Heart right ventricle (tissue), 16 donors: ENCODE measurements around the gene CORO2B. TPM values are rescaled to one million over a fixed set of nuclear protein-coding genes. Genes with fewer than 3 reads are reported as not detected.

Source experiments
- ATAC-seq, 8 donors: fragments of 200-7000 bp; cut with Tn5 transposase; one replicate each; pipeline ENCODE4 v1.9.1; 2020; ENCODE audit warnings: mild to moderate bottlenecking in 8 of 8, moderate library complexity in 8 of 8, moderate number of reproducible peaks in 1 of 8
- DNase-seq, 2 donors: peaks; one replicate each; pipeline ENCODE4 v3.0.0-alpha.2; 2020
- H3K27ac ChIP-seq, 10 donors: fragments of 200-600 bp; sonication (generic) in 2 of 10; one replicate each; pipeline versions ENCODE4 v1.5.0 to v1.8.0; 2020 to 2022; ENCODE audit warnings: mild to moderate bottlenecking in 3 of 10
- H3K27me3 ChIP-seq, 7 donors: fragments of 200-600 bp; one replicate each; pipeline ENCODE4 v1.8.0; 2021 to 2022; ENCODE audit warnings: mild to moderate bottlenecking in 2 of 7
- H3K36me3 ChIP-seq, 9 donors: fragments of 200-600 bp; sonication (generic) in 1 of 9; one replicate each; pipeline versions ENCODE4 v1.5.0 to v1.8.0; 2020 to 2022; ENCODE audit warnings: mild to moderate bottlenecking in 2 of 9
- H3K4me1 ChIP-seq, 9 donors: fragments of 200-600 bp; sonication (generic) in 1 of 9; one replicate each; pipeline versions ENCODE4 v1.5.0 to v1.8.0; 2020 to 2022; ENCODE audit warnings: mild to moderate bottlenecking in 4 of 9
- H3K4me3 ChIP-seq, 10 donors: fragments of 200-600 bp; sonication (generic) in 2 of 10; one replicate each; pipeline versions ENCODE4 v1.5.0 to v1.8.0; 2020 to 2022; ENCODE audit warnings: mild to moderate bottlenecking in 7 of 10, moderate library complexity in 2 of 10
- H3K9me3 ChIP-seq, 11 donors: fragments of 200-600 bp in 10 of 11; sonication (generic) in 2 of 11; one replicate each; pipeline versions ENCODE4 v1.5.0 to v1.8.0; 2013 to 2022; ENCODE audit warnings: mild to moderate bottlenecking in 2 of 11, control low read depth in 1 of 11, moderate library complexity in 1 of 11
- CTCF ChIP-seq, 9 donors: fragments of 200-600 bp; sonication (generic) in 2 of 9; IDR thresholded peaks; one replicate each; pipeline versions ENCODE4 v1.5.0 to v1.8.0; 2021 to 2022; ENCODE audit warnings: antibody characterized with exemption in 9 of 9, mild to moderate bottlenecking in 5 of 9, moderate library complexity in 1 of 9
- WGBS, 2 donors: extraction: QIAGEN DNeasy Blood & Tissue Kit; methylation state at CpG; one replicate each; pipeline ENCODE4 v1.1.7; 2013; ENCODE audit warnings: inconsistent platforms in 1 of 2; 5-methylcytosine and 5-hydroxymethylcytosine counted together
- intact Hi-C, 10 donors: fragments of 100-400 bp; cut with DNase I; formaldehyde crosslinking; loops; one replicate each; pipeline versions ENCODE4 v1.11.1 to v1.14.2; 2022
- polyA plus RNA-seq, 2 donors: library from polyadenylated mRNA; stranded (reverse); fragments of 200-250 nt; gene quantifications; one replicate each; pipeline ENCODE4 v1.2.3, GENCODE V29; 2013
- total RNA-seq, 10 donors: library from RNA; stranded (reverse); fragmentation: NEBNext Ultra II Directional in 3 of 10; extraction: Animal tissue kit (Norgen Biotek cat#: 25700) in 3 of 10; gene quantifications; one replicate each; pipeline versions ENCODE4 v1.2.1 to v1.2.4, GENCODE V29; 2021 to 2023
- donor health status: Arrhythmogenic right ventricular cardiomyopathy.
- donor health status: ischemic (EF 13 %, LVEDD 7.1; RV severe dilation, severe dysfunction).
- donor health status: healthy with polysubstance abuse.
- donor health status: DM: no; HTN: yes; CAD: no.
- donor health status: DM: no; HTN: no; CAD: no.
- donor health status: ischemic (EF 25% LVEDD 6.9; RV normal size, moderate dysfunction).
- donor health status: ischemic (EF 25% LVEDD 5.7; RV mildly dilated, moderate dysfunction).
- donor health status: healthy.
- donor health status: DM: yes; HTN: yes; CAD: no.
- donor health status: Ischemic cardiomyopathy.
- donor health status: ischemic (EF 35%, LVEDD 5.7; RV mildly dilated, moderate dysfunction).
- donor health status: nonischemic (EF 11% LVEDD 7.7; RV severe dilation, severe dysfunction).
- donor health status: DM: yes; HTN: yes; CAD: no.
- donor health status: PGD.
- donor health status: ischemic (EF 29% LVEDD 5.4; RV normal size, mild dysfunction).
- donor health status: nonischemic (EF 23%, LVEDD 6.1; RV moderate dilation, normal function).

The CORO2B gene
- total and polyA plus RNA-seq, 12 donors: 2.6 to 8.1 (median 4.5) TPM

- no peaks in the 10 kb centered on the region for H3K9me3 ChIP-seq
- H3K27ac ChIP-seq: no peak overlapping the region
- TF ChIP-seq CTCF (IDR thresholded peaks at IDR 0.05): no peak
- intact Hi-C loops: no loop called here
- H3K36me3 ChIP-seq: no peaks in the 10 kb centered on the region
- no peaks in the 10 kb centered on the region for H3K27me3 ChIP-seq
- DNase-seq (no peak), ATAC-seq (no peak)
- H3K4me3 ChIP-seq: no peak overlapping the region
- peaks cover 3 to 51% (median 31%) of the 10 kb centered on the region in 9 donors for H3K4me1 ChIP-seq
Observed at GRCh38 chr15:68735610-68736009, 156.8 kb downstream of the CORO2B start.

DNA sequence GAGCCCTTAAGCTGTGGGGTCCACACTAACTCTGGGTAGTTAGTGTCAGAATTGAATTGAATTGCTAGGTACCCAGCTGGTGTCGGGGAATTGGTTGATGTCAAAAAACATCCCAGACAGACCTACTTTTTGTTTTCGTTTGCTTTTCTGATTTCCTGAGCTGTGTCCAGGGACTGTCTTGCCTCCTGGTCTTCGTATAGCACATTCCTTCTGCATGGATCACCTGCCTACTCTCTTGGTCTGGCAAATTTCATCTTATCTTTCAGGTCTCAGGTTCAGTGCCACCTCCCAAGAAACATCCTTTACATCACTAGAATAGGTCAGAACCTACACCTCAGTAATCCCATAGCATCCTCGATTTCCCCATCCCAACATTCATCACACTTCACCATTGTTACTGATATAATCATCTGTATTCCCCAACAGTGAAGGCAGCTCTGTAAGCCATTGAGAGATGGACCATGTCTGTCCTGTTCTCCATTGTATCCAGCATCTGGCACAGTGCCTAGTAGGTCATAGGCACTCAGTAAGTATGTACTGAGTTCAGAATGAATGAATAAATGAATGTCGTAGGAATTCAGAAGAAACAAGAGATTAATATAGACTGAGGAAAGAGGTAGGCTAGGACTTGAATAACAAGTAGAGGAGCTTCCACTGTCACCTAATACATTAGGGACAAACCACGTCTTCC is 160.7 kb downstream of the CORO2B start:
- no peak overlapping the region for H3K27ac ChIP-seq
- H3K36me3 ChIP-seq: no peaks in the 10 kb centered on the region
- TF ChIP-seq CTCF (IDR thresholded peaks at IDR 0.05): no peak
- ATAC-seq (no peak), DNase-seq (no peak)
- WGBS, 2 donors: 66 to 68% methylated on average over 6 of the region's 6 CpGs
- H3K4me3 ChIP-seq: no peak overlapping the region
- H3K27me3 ChIP-seq: no peaks in the 10 kb centered on the region
- H3K4me1 ChIP-seq: peaks cover 0 to 16% (median 5%) of the 10 kb centered on the region in 9 donors
- no peaks in the 10 kb centered on the region for H3K9me3 ChIP-seq
- intact Hi-C loops: no loop called here

DNA sequence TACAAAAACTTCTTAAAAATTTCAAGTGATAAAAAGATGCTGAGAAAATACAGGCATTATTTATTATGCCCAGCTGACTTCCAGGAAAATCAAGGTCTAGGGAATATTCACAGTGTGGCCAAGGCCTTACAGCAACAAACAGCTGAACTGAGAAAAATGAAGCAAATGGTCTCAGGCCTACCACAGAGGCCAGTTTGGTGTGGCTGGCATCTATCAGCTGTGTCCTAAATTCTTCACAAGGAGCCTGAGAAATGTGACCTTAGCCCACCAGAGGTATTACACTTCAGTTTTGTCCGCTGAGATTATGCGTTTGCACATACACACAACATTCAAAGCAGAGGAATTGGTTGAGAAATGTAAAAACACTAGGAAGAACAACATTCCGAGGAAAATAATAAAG is 164.5 kb downstream of the CORO2B start:
- intact Hi-C loops: no loop called here
- H3K9me3 ChIP-seq: no peaks in the 10 kb centered on the region
- DNase-seq (no peak), ATAC-seq (no peak)
- no peaks in the 10 kb centered on the region for H3K36me3 ChIP-seq
- TF ChIP-seq CTCF (IDR thresholded peaks at IDR 0.05): no peak
- no peak overlapping the region for H3K27ac ChIP-seq
- H3K4me3 ChIP-seq: no peak overlapping the region
- peaks cover 0 to 6% (median 0%) of the 10 kb centered on the region in 9 donors for H3K4me1 ChIP-seq
- WGBS, 2 donors: 91 to 96% methylated on average over 3 of the region's 3 CpGs
- H3K27me3 ChIP-seq: no peaks in the 10 kb centered on the region

- TF ChIP-seq CTCF (IDR thresholded peaks at IDR 0.05): no peak
- 73 to 77% methylated on average over 7 of the region's 7 CpGs for WGBS, 2 donors
- peaks cover 0 to 3% (median 0%) of the 10 kb centered on the region in 9 donors for H3K4me1 ChIP-seq
- H3K36me3 ChIP-seq: no peaks in the 10 kb centered on the region
- intact Hi-C loops: no loop called here
- peak overlapping the region in 1 of 10 donors; percentile 28 for H3K27ac ChIP-seq
- no peak overlapping the region for H3K4me3 ChIP-seq
- DNase-seq (no peak), ATAC-seq (peak in 3 of 8 donors; percentile 34 to 57 (median 37))
- no peaks in the 10 kb centered on the region for H3K27me3 ChIP-seq
- H3K9me3 ChIP-seq: peaks cover 0 to 13% (median 0%) of the 10 kb centered on the region in 11 donors
Observed at GRCh38 chr15:68749365-68749764, 170.6 kb downstream of the CORO2B start.
